B cell (primary cell): Measurements from ENCODE around the gene MRTFA. TPM values are rescaled to one million over a fixed set of nuclear protein-coding genes. Genes with fewer than 3 reads are reported as not detected.

ENCODE experiments used
- ATAC-seq: fragments of 200-7000 bp; cut with Tn5 transposase; one replicate; pipeline ENCODE4 v1.10.0; 2021; ENCODE audit warnings: low read depth, mild to moderate bottlenecking, moderate number of reproducible peaks, moderate library complexity
- CTCF ChIA-PET: fragments of 350-600 bp; sonication (Branson Sonifier 250); formaldehyde crosslinking; loops from one replicate; lab custom pipeline; 2021; ENCODE audit warnings: antibody characterized with exemption, inconsistent platforms; lab: Charles Lee
- POLR2A ChIA-PET: fragments of 350-600 bp; sonication (Branson Sonifier 250); formaldehyde crosslinking; loops from one replicate; lab custom pipeline; 2021; ENCODE audit warnings: antibody characterized with exemption; lab: Charles Lee
- DNase-seq: peaks from one replicate; pipeline ENCODE4 v3.0.0; 2013
- H2AFZ ChIP-seq: 2 replicates; pipeline ENCODE4 v1.6.1; 2012; ENCODE audit warnings: mild to moderate bottlenecking, low read depth, low read length; ENCODE audit not compliant: insufficient read depth, poor library complexity, severe bottlenecking
- H3K27ac ChIP-seq, 2 donors: 1 replicate in 1 of 2; 2 replicates in 1 of 2; pipeline ENCODE4 v1.5.1; 2012 to 2013; ENCODE audit warnings: low read length in 2 of 2, mild to moderate bottlenecking in 2 of 2, moderate library complexity in 1 of 2
- H3K27me3 ChIP-seq, 4 experiments: fragments of 200-600 bp in 1 of 4; sonication (generic) in 1 of 4; replicated peaks in 1 of 4; 1 replicate in 2 of 4; 2 replicates in 2 of 4; pipeline versions ENCODE4 v1.6.1 to v1.7.0; 2013 to 2016; ENCODE audit warnings: low read length in 3 of 4, mild to moderate bottlenecking in 2 of 4, mixed read lengths in 1 of 4, moderate library complexity in 1 of 4; ENCODE audit not compliant: insufficient read depth in 4 of 4, control insufficient read depth in 3 of 4; ENCODE audit errors: control extremely low read depth in 1 of 4
- H3K36me3 ChIP-seq, 2 experiments: replicated peaks in 1 of 2; 1 replicate in 1 of 2; 2 replicates in 1 of 2; pipeline versions ENCODE4 v1.6.1 to v1.7.1; 2013; ENCODE audit warnings: low read length in 1 of 2; ENCODE audit not compliant: insufficient read depth in 2 of 2, control insufficient read depth in 1 of 2; ENCODE audit errors: control extremely low read depth in 1 of 2, extremely low read depth in 1 of 2
- H3K4me1 ChIP-seq, 2 donors: fragments of 200-600 bp in 1 of 2; sonication (generic) in 1 of 2; 1 replicate in 1 of 2; 2 replicates in 1 of 2; pipeline versions ENCODE4 v1.5.1 to v1.6.1; 2013 to 2017; ENCODE audit warnings: low read length in 2 of 2; ENCODE audit not compliant: control insufficient read depth in 2 of 2, insufficient read depth in 2 of 2
- H3K4me2 ChIP-seq: replicated peaks from 2 replicates; pipeline ENCODE3; 2012; ENCODE audit warnings: mild to moderate bottlenecking, low read depth, low read length; ENCODE audit not compliant: poor library complexity, severe bottlenecking
- H3K4me3 ChIP-seq, 5 experiments: fragments of 200-600 bp in 1 of 5; sonication (generic) in 1 of 5; 1 replicate in 3 of 5; 2 replicates in 2 of 5; pipeline versions ENCODE4 v1.5.1 to v1.7.0; 2011 to 2016; ENCODE audit warnings: low read length in 4 of 5, mild to moderate bottlenecking in 4 of 5, low read depth in 2 of 5, control low read depth in 1 of 5, moderate library complexity in 1 of 5; ENCODE audit not compliant: insufficient read depth in 1 of 5; ENCODE audit errors: control extremely low read depth in 1 of 5, extremely low read depth in 1 of 5
- H3K79me2 ChIP-seq: fragments of 200-600 bp; sonication (generic); one replicate; pipeline ENCODE4 v1.6.0; 2016; ENCODE audit warnings: low read length; ENCODE audit not compliant: control insufficient read depth, insufficient read depth
- H3K9ac ChIP-seq: fragments of 200-600 bp; sonication (generic); 2 replicates; pipeline ENCODE4 v1.6.1; 2017; ENCODE audit warnings: mild to moderate bottlenecking, low read length, moderate library complexity
- H3K9me3 ChIP-seq, 3 donors: one replicate each; pipeline versions ENCODE4 v1.6.1 to v1.7.1; 2013; ENCODE audit warnings: low read length in 2 of 3; ENCODE audit not compliant: control insufficient read depth in 2 of 3, insufficient read depth in 1 of 3; ENCODE audit errors: control extremely low read depth in 1 of 3
- H4K20me1 ChIP-seq: 2 replicates; pipeline ENCODE4 v1.6.0; 2012; ENCODE audit warnings: mild to moderate bottlenecking, low read length; ENCODE audit not compliant: insufficient read depth, control insufficient read depth, poor library complexity, severe bottlenecking
- H3K27ac Mint-ChIP-seq: one replicate; pipeline ENCODE4 v1.8.0; 2021; ENCODE audit warnings: mixed read lengths
- H3K27me3 Mint-ChIP-seq: one replicate; pipeline ENCODE4 v1.8.0; 2021; ENCODE audit warnings: mixed read lengths
- H3K4me1 Mint-ChIP-seq: one replicate; pipeline ENCODE4 v1.8.0; 2021; ENCODE audit warnings: mixed read lengths
- H3K4me3 Mint-ChIP-seq: one replicate; pipeline ENCODE4 v1.8.0; 2021; ENCODE audit warnings: mixed read lengths
- H3K9me3 Mint-ChIP-seq: one replicate; pipeline ENCODE4 v1.8.0; 2022; ENCODE audit warnings: mixed read lengths; ENCODE audit not compliant: insufficient read depth
- EZH2 ChIP-seq: IDR thresholded peaks from 2 replicates; pipeline ENCODE4 v1.6.1; 2012; ENCODE audit warnings: borderline replicate concordance, low read depth, mild to moderate bottlenecking, moderate library complexity, low read length; ENCODE audit not compliant: insufficient read depth, poor library complexity, severe bottlenecking
- WGBS: methylation state at CpG from one replicate; pipeline ENCODE4 v1.1.5; 2013; ENCODE audit warnings: missing lambda C conversion rate; ENCODE audit not compliant: insufficient coverage; 5-methylcytosine and 5-hydroxymethylcytosine counted together
- intact Hi-C: fragments of 100-400 bp; cut with micrococcal nuclease; formaldehyde crosslinking; loops from one replicate; pipeline ENCODE4 v1.10.0; 2022
- polyA plus RNA-seq: library from polyadenylated mRNA; depleted of rRNA; stranded (reverse); fragments of >200 nt; gene quantifications from 2 replicates; pipeline ENCODE4 v1.2.3, GENCODE V29; 2012
- total RNA-seq, 2 donors: library from RNA; stranded (reverse); fragments of 120-200 nt in 1 of 2; gene quantifications; 1 replicate in 1 of 2; 2 replicates in 1 of 2; pipeline versions ENCODE4 v1.2.3 to v1.2.4, GENCODE V29; 2013 to 2022
- TF ChIP-seq, protein P1 (sequence below): fragments of 200-600 bp; IDR thresholded peaks from one replicate; pipeline ENCODE4 v1.8.0; 2022; ENCODE audit warnings: antibody characterized with exemption, mild to moderate bottlenecking

MRTFA gene
- total and polyA plus RNA-seq, 2 donors (not counting 1 experiment from before 2014, with no cell fraction given): 28.9 to 82.6 TPM

DNA sequence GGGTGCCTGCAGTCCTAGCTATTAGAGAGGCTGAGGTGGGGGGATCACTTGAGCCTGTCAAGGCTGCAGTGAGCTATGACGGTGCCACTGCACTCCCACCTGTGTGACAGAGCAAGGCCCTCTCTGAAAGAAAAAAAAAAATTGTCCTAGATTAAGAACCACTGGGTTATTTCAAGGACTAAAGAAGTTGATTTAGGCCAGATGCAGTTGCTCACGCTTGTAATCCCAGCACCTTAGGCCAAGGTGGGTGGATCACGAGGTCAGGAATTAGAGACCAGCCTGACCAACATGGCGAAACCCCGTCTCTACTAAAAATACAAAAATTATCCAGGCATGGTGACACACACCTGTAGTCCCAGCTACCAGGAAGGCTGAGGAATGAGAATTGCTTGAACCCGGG is 129.0 kb downstream of the MRTFA start:
- H3K27me3 Mint-ChIP-seq: no peaks in the 10 kb centered on the region

DNA sequence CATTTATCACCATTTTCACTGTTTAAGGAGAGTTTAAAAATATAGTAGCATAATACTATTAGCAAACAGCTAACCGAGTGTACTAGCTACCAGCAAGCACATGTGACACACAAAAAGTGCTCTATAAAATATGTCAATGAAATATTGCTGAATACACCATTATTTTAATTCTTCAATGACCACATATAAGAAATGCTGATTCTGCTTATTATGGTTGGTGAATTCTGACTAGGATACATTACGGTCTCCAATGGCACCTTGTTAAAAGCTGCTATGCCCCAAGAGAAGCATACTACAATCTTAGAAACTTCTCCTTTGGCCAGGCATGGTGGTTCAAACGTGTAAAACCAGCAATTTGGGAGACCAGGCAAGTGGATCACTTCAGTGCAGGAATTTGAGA is 129.8 kb downstream of the MRTFA start:
- DNase-seq: no peak
- Mint-ChIP-seq H3K4me3 (no peak overlapping the region), H3K9me3 (no peaks in the 10 kb centered on the region), H3K27ac (no peak overlapping the region), H3K4me1 (peaks cover 19% of the 10 kb centered on the region), H3K27me3 (no peaks in the 10 kb centered on the region)
- ATAC-seq: no peak
- Histone ChIP-seq H3K9ac (no peak overlapping the region), H3K9me3 (no peaks in the 10 kb centered on the region), H3K4me2 (no peak overlapping the region), H3K4me3 (no peak overlapping the region), H2AFZ (no peak overlapping the region), H3K36me3 (no peaks in the 10 kb centered on the region), H3K27ac (no peak overlapping the region), H3K4me1 (peaks cover 0 to 8% of the 10 kb centered on the region in 2 donors), H3K27me3 (no peaks in the 10 kb centered on the region), H4K20me1 (no peaks in the 10 kb centered on the region), H3K79me2 (peaks cover 21% of the 10 kb centered on the region)
- intact Hi-C loops: no loop called here
- CTCF ChIA-PET: interaction anchor here (0.7 kb wide), 1 partner anchor 10 kb away, joined by 3 read pairs; no protein-coding TSS in a partner anchor
- 87% methylated on average over 1 of the region's 3 CpGs for WGBS
- TF ChIP-seq, protein P1, sequence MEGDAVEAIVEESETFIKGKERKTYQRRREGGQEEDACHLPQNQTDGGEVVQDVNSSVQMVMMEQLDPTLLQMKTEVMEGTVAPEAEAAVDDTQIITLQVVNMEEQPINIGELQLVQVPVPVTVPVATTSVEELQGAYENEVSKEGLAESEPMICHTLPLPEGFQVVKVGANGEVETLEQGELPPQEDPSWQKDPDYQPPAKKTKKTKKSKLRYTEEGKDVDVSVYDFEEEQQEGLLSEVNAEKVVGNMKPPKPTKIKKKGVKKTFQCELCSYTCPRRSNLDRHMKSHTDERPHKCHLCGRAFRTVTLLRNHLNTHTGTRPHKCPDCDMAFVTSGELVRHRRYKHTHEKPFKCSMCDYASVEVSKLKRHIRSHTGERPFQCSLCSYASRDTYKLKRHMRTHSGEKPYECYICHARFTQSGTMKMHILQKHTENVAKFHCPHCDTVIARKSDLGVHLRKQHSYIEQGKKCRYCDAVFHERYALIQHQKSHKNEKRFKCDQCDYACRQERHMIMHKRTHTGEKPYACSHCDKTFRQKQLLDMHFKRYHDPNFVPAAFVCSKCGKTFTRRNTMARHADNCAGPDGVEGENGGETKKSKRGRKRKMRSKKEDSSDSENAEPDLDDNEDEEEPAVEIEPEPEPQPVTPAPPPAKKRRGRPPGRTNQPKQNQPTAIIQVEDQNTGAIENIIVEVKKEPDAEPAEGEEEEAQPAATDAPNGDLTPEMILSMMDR: no peak
- TF ChIP-seq EZH2: no peak
- POLR2A ChIA-PET: no interaction called here

More for the DNA sequence above, 129.0 kb downstream of the MRTFA start:
- no peaks in the 10 kb centered on the region for H3K27me3 ChIP-seq
- H3K27ac ChIP-seq: no peak overlapping the region
- no peak for TF ChIP-seq EZH2
- TF ChIP-seq, protein P1: no peak
- no peak for DNase-seq
- H3K9me3 Mint-ChIP-seq: no peaks in the 10 kb centered on the region
- no peaks in the 10 kb centered on the region for H4K20me1 ChIP-seq
- ATAC-seq: no peak
- POLR2A ChIA-PET: no interaction called here
- H3K36me3 ChIP-seq: no peaks in the 10 kb centered on the region
- H3K4me3 ChIP-seq: no peak overlapping the region
- CTCF ChIA-PET: interaction anchor here (1.0 kb wide), 1 partner anchor 16 kb away, joined by 4 read pairs; no protein-coding TSS in a partner anchor
- no peak overlapping the region for H3K4me3 Mint-ChIP-seq
- H3K9me3 ChIP-seq: no peaks in the 10 kb centered on the region
- intact Hi-C loops: no loop called here
- H2AFZ ChIP-seq: no peak overlapping the region
- no peak overlapping the region for H3K27ac Mint-ChIP-seq
- H3K4me1 Mint-ChIP-seq: peaks cover 19% of the 10 kb centered on the region
- WGBS: 89% methylated on average over 5 of the region's 6 CpGs
- peaks cover 0 to 8% of the 10 kb centered on the region in 2 donors for H3K4me1 ChIP-seq
- no peak overlapping the region for H3K4me2 ChIP-seq
- peaks cover 21% of the 10 kb centered on the region for H3K79me2 ChIP-seq
- no peak overlapping the region for H3K9ac ChIP-seq
